Activated B cell treated with CpG ODN at 0.5 μM for 24 hours (primary cell): Measurements from ENCODE around the gene ARHGAP6. TPM values are rescaled to one million over a fixed set of nuclear protein-coding genes. Genes with fewer than 3 reads are reported as not detected.

Source experiments
- ATAC-seq: fragments of 200-7000 bp; cut with Tn5 transposase; one replicate; pipeline ENCODE4 v1.10.0; 2021; ENCODE audit warnings: low read depth, mild to moderate bottlenecking, moderate library complexity
- CTCF ChIA-PET: fragments of 350-600 bp; sonication (Branson Sonifier 250); formaldehyde crosslinking; loops from one replicate; lab custom pipeline; 2021; ENCODE audit warnings: antibody characterized with exemption; lab: Charles Lee
- POLR2A ChIA-PET: fragments of 350-600 bp; sonication (Branson Sonifier 250); formaldehyde crosslinking; loops from one replicate; lab custom pipeline; 2021; ENCODE audit warnings: antibody characterized with exemption; lab: Charles Lee
- DNase-seq: peaks from one replicate; pipeline ENCODE4 v3.0.0; 2022
- H3K27ac Mint-ChIP-seq: one replicate; pipeline ENCODE4 v1.8.0; 2020; ENCODE audit warnings: mixed read lengths
- H3K27me3 Mint-ChIP-seq: one replicate; pipeline ENCODE4 v1.8.0; 2021; ENCODE audit warnings: mixed read lengths
- H3K36me3 Mint-ChIP-seq: one replicate; pipeline ENCODE4 v1.8.0; 2021; ENCODE audit warnings: low read depth, mixed read lengths
- H3K4me1 Mint-ChIP-seq: one replicate; pipeline ENCODE4 v1.8.0; 2021; ENCODE audit warnings: mixed read lengths
- H3K4me3 Mint-ChIP-seq: one replicate; pipeline ENCODE4 v1.8.0; 2020; ENCODE audit warnings: mild to moderate bottlenecking, mixed read lengths
- H3K9me3 Mint-ChIP-seq: one replicate; pipeline ENCODE4 v1.8.0; 2020; ENCODE audit warnings: mixed read lengths
- CTCF ChIP-seq: fragments of 200-600 bp; IDR thresholded peaks from one replicate; pipeline ENCODE4 v1.8.0; 2022; ENCODE audit warnings: antibody characterized with exemption, mild to moderate bottlenecking
- intact Hi-C: fragments of 100-400 bp; cut with micrococcal nuclease; formaldehyde crosslinking; loops from one replicate; pipeline ENCODE4 v1.15.1; 2024
- total RNA-seq: library from RNA; stranded (reverse); gene quantifications from 2 replicates; pipeline ENCODE4 v1.2.3, GENCODE V29; 2022

ARHGAP6 gene
- total RNA-seq, 1 donor from 2014 or later: 0.42 TPM

GRCh38 chrX:11349020-11349419 is 316.7 kb downstream of the ARHGAP6 start:
- ATAC-seq: no peak
- H3K36me3 Mint-ChIP-seq: no peaks in the 10 kb centered on the region
- intact Hi-C loops: no loop called here

GRCh38 chrX:11347300-11347699 is 318.4 kb downstream of the ARHGAP6 start:
- DNase-seq (no peak), ATAC-seq (no peak)
- H3K27ac Mint-ChIP-seq: no peak overlapping the region
- no peaks in the 10 kb centered on the region for H3K9me3 Mint-ChIP-seq
- intact Hi-C loops: no loop called here
- no peaks in the 10 kb centered on the region for H3K36me3 Mint-ChIP-seq
- POLR2A ChIA-PET: no interaction called here
- H3K4me3 Mint-ChIP-seq: no peak overlapping the region
- CTCF ChIA-PET: interaction anchor here (1.1 to 2.2 kb wide), 2 partner anchors 34 to 424 kb away, joined by 3 to 8 read pairs; no protein-coding TSS in a partner anchor
- peaks cover 32% of the 10 kb centered on the region for H3K4me1 Mint-ChIP-seq
- H3K27me3 Mint-ChIP-seq: no peaks in the 10 kb centered on the region
- no peak for TF ChIP-seq CTCF

More at GRCh38 chrX:11349020-11349419, 316.7 kb downstream of the ARHGAP6 start:
- Mint-ChIP-seq H3K4me3 (no peak overlapping the region), H3K4me1 (peaks cover 32% of the 10 kb centered on the region), H3K27me3 (no peaks in the 10 kb centered on the region), H3K9me3 (no peaks in the 10 kb centered on the region), H3K27ac (no peak overlapping the region)
- ChIA-PET CTCF (no interaction called here), POLR2A (interaction anchor here (0.7 kb wide), 1 partner anchor 12 kb away, joined by 6 read pairs; no protein-coding TSS in a partner anchor)
- TF ChIP-seq CTCF: no peak
- DNase-seq: no peak

- intact Hi-C loops: no loop called here
- CTCF ChIA-PET: interaction anchor here (2.2 kb wide), 1 partner anchor 35 kb away, joined by 8 read pairs; no protein-coding TSS in a partner anchor
- H3K27me3 Mint-ChIP-seq: no peaks in the 10 kb centered on the region
- H3K27ac Mint-ChIP-seq: no peak overlapping the region
- no peaks in the 10 kb centered on the region for H3K36me3 Mint-ChIP-seq
- DNase-seq: no peak
- H3K4me1 Mint-ChIP-seq: peaks cover 33% of the 10 kb centered on the region
- H3K9me3 Mint-ChIP-seq: no peaks in the 10 kb centered on the region
- no peak overlapping the region for H3K4me3 Mint-ChIP-seq
- POLR2A ChIA-PET: no interaction called here
- TF ChIP-seq CTCF: no peak
- no peak for ATAC-seq
Observed at GRCh38 chrX:11346121-11346682, 319.5 kb downstream of the ARHGAP6 start.

- no peak for DNase-seq
- Mint-ChIP-seq H3K4me1 (peaks cover 41% of the 10 kb centered on the region), H3K36me3 (no peaks in the 10 kb centered on the region), H3K4me3 (no peak overlapping the region), H3K9me3 (no peaks in the 10 kb centered on the region), H3K27me3 (no peaks in the 10 kb centered on the region), H3K27ac (peak overlapping the region; percentile 91)
- TF ChIP-seq CTCF: no peak
- CTCF ChIA-PET: no interaction called here
- intact Hi-C loops: loop anchor here (1.0 kb wide), 3 partner anchors 231 to 1231 kb away; partner anchors contain the start of gene HCCS
- POLR2A ChIA-PET: no interaction called here
- ATAC-seq: no peak
Observed at GRCh38 chrX:11342673-11343072, 323.0 kb downstream of the ARHGAP6 start.

GRCh38 chrX:11341274-11342201 is 324.2 kb downstream of the ARHGAP6 start:
- DNase-seq: peak; percentile 16
- no peaks in the 10 kb centered on the region for H3K36me3 Mint-ChIP-seq
- H3K27ac Mint-ChIP-seq: peak overlapping the region; percentile 91
- H3K4me3 Mint-ChIP-seq: peak overlapping the region; percentile 52
- H3K4me1 Mint-ChIP-seq: peaks cover 42% of the 10 kb centered on the region
- ChIA-PET CTCF (no interaction called here), POLR2A (interaction anchor here (0.6 to 0.7 kb wide), 2 partner anchors 21 to 428 kb away, joined by 6 read pairs; no protein-coding TSS in a partner anchor)
- intact Hi-C loops: loop anchor here (1.0 to 2.0 kb wide), 7 partner anchors 10 to 1230 kb away; partner anchors contain the start of genes HCCS and MSL3
- no peaks in the 10 kb centered on the region for H3K27me3 Mint-ChIP-seq
- no peak for TF ChIP-seq CTCF
- ATAC-seq: peak; percentile 75
- no peaks in the 10 kb centered on the region for H3K9me3 Mint-ChIP-seq
